ENCODE results near the gene SEZ6L2. TPM values are rescaled to one million over a fixed set of nuclear protein-coding genes. Genes with fewer than 3 reads are reported as not detected.

SEZ6L2 gene
- total and polyA plus RNA-seq, 2 of the 13 experiments (the other 11 are each of a cell fraction or from before 2014, with no cell fraction given) = 14.9 to 16.9 TPM

GRCh38 chr16:29862383-29862883, 36.9 kb downstream of the SEZ6L2 start (continued):
- no peak for TF ChIP-seq ZBTB40 (IDR thresholded peaks at IDR 0.05)
- TF ChIP-seq ZBTB40 (CRISPR knock-in tag; IDR thresholded peaks at IDR 0.05) = peak; percentile 47; the same call in 1 of the 2 replicates
- TF ChIP-seq ZBTB1 (CRISPR knock-in tag; IDR thresholded peaks at IDR 0.05; ENCODE audit: borderline replicate concordance) = no peak
- no peak for TF ChIP-seq ZNF792 (CRISPR knock-in tag; IDR thresholded peaks at IDR 0.05)
- no peak for TF ChIP-seq ELK4 (CRISPR knock-in tag; IDR thresholded peaks at IDR 0.05; ENCODE audit: borderline replicate concordance)
- TF ChIP-seq GTF3A (CRISPR knock-in tag; conservative IDR thresholded peaks at IDR 0.05) = no peak
- TF ChIP-seq PRPF4 (IDR thresholded peaks at IDR 0.05; ENCODE audit: low read depth, low read length, poor library complexity, severe bottlenecking) = no peak
- TF ChIP-seq ZBTB8A (CRISPR knock-in tag; IDR thresholded peaks at IDR 0.05; ENCODE audit: borderline replicate concordance, low read depth) = 0 out of 2 replicates have a peak, but pooled peaks have one; percentile 4
- TF ChIP-seq FOXM1 (CRISPR knock-in tag; IDR thresholded peaks at IDR 0.05) = no peak
- no peak for TF ChIP-seq ZNF781 (CRISPR knock-in tag; IDR thresholded peaks at IDR 0.05; ENCODE audit: borderline replicate concordance, not compliant biosample characterization)
- 0 out of 2 replicates have a peak, but pooled peaks have one; percentile 9 for TF ChIP-seq RXRB (CRISPR knock-in tag; IDR thresholded peaks at IDR 0.05; ENCODE audit: borderline replicate concordance)
- peak; percentile 81; the same call in 1 of the 2 replicates for TF ChIP-seq ZNF296 (CRISPR knock-in tag; conservative IDR thresholded peaks at IDR 0.05)
- peak; percentile 86; the same call in 1 of the 2 replicates for TF ChIP-seq ZNF354B (CRISPR knock-in tag; IDR thresholded peaks at IDR 0.05)
- TF ChIP-seq HMGXB4 (CRISPR knock-in tag; IDR thresholded peaks at IDR 0.05; ENCODE audit: borderline replicate concordance in 1 of 2, low read depth in 1 of 2) = peak; percentile 19 to 49; a peak in 1 of 4 replicates
- TF ChIP-seq, protein P1, sequence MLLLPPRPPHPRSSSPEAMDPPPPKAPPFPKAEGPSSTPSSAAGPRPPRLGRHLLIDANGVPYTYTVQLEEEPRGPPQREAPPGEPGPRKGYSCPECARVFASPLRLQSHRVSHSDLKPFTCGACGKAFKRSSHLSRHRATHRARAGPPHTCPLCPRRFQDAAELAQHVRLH (CRISPR knock-in tag; IDR thresholded peaks at IDR 0.05; ENCODE audit: borderline replicate concordance, low read depth) = no peak
- TF ChIP-seq ZNF558 (CRISPR knock-in tag; IDR thresholded peaks at IDR 0.05; ENCODE audit: borderline replicate concordance) = no peak
- no peak for TF ChIP-seq SALL1 (CRISPR knock-in tag; IDR thresholded peaks at IDR 0.05)

Data from HepG2 (cell line).